ENCODE data around the gene FGD2.

FGD2 gene

GRCh38 chr6:37069639-37070038 lies 64.2 kb downstream of the FGD2 start:
- no peak overlapping the region for H3K9ac ChIP-seq (ENCODE audit: insufficient read length)
- H3K9me3 ChIP-seq (ENCODE audit: low read depth, low read length): no peaks in the 10 kb centered on the region
- no peaks in the 10 kb centered on the region for H3K36me3 ChIP-seq (ENCODE audit: insufficient read depth, low read length)
- TF ChIP-seq EZH2 (IDR thresholded peaks at IDR 0.05) (no peak), POLR2AphosphoS5 (IDR thresholded peaks at IDR 0.05; ENCODE audit: borderline replicate concordance, low read depth, low read length) (no peak), FOXP2 (optimal IDR thresholded peaks at IDR 0.05; ENCODE audit: control extremely low read depth, extremely low read length, insufficient read depth) (no peak)
- no peak for DNase-seq (ENCODE audit: low read depth, low spot score)
- no peak overlapping the region for H3K4me3 ChIP-seq
- H3K27ac ChIP-seq: no peak overlapping the region

GRCh38 chr6:37072526-37072925 lies 67.1 kb downstream of the FGD2 start:
- no peak overlapping the region for H3K27ac ChIP-seq
- no peak for TF ChIP-seq POLR2AphosphoS5 (IDR thresholded peaks at IDR 0.05; ENCODE audit: borderline replicate concordance, low read depth, low read length)
- no peak for TF ChIP-seq FOXP2 (optimal IDR thresholded peaks at IDR 0.05; ENCODE audit: control extremely low read depth, extremely low read length, insufficient read depth)
- no peak for TF ChIP-seq EZH2 (IDR thresholded peaks at IDR 0.05)
- no peaks in the 10 kb centered on the region for H3K36me3 ChIP-seq (ENCODE audit: insufficient read depth, low read length)
- H3K9ac ChIP-seq (ENCODE audit: insufficient read length): no peak overlapping the region
- H3K4me3 ChIP-seq: no peak overlapping the region
- DNase-seq (ENCODE audit: low read depth, low spot score): no peak
- no peaks in the 10 kb centered on the region for H3K9me3 ChIP-seq (ENCODE audit: low read depth, low read length)

- Histone ChIP-seq H3K27ac (no peak overlapping the region), H3K4me3 (no peak overlapping the region), H3K9ac (ENCODE audit: insufficient read length) (no peak overlapping the region), H3K36me3 (ENCODE audit: insufficient read depth, low read length) (no peaks in the 10 kb centered on the region), H3K9me3 (ENCODE audit: low read depth, low read length) (no peaks in the 10 kb centered on the region)
- DNase-seq (ENCODE audit: low read depth, low spot score): no peak
- TF ChIP-seq EZH2 (IDR thresholded peaks at IDR 0.05) (no peak), FOXP2 (optimal IDR thresholded peaks at IDR 0.05; ENCODE audit: control extremely low read depth, extremely low read length, insufficient read depth) (no peak), POLR2AphosphoS5 (IDR thresholded peaks at IDR 0.05; ENCODE audit: borderline replicate concordance, low read depth, low read length) (no peak)
These were observed 68.8 kb downstream of the FGD2 start for GRCh38 chr6:37074053-37074827.

GRCh38 chr6:37077191-37077904 lies 71.9 kb downstream of the FGD2 start:
- H3K9ac ChIP-seq (ENCODE audit: insufficient read length): no peak overlapping the region
- H3K9me3 ChIP-seq (ENCODE audit: low read depth, low read length): no peaks in the 10 kb centered on the region
- no peak for DNase-seq (ENCODE audit: low read depth, low spot score)
- no peak overlapping the region for H3K27ac ChIP-seq
- no peak for TF ChIP-seq EZH2 (IDR thresholded peaks at IDR 0.05)
- no peaks in the 10 kb centered on the region for H3K36me3 ChIP-seq (ENCODE audit: insufficient read depth, low read length)
- H3K4me3 ChIP-seq: no peak overlapping the region

GRCh38 chr6:37077905-37078296 lies 72.4 kb downstream of the FGD2 start:
- TF ChIP-seq POLR2AphosphoS5 (IDR thresholded peaks at IDR 0.05; ENCODE audit: borderline replicate concordance, low read depth, low read length): no peak
- TF ChIP-seq EZH2 (IDR thresholded peaks at IDR 0.05): no peak
- TF ChIP-seq FOXP2 (optimal IDR thresholded peaks at IDR 0.05; ENCODE audit: control extremely low read depth, extremely low read length, insufficient read depth): no peak
- Histone ChIP-seq H3K36me3 (ENCODE audit: insufficient read depth, low read length) (no peaks in the 10 kb centered on the region), H3K9ac (ENCODE audit: insufficient read length) (no peak overlapping the region), H3K4me3 (no peak overlapping the region), H3K9me3 (ENCODE audit: low read depth, low read length) (no peaks in the 10 kb centered on the region), H3K27ac (no peak overlapping the region)
- DNase-seq (ENCODE audit: low read depth, low spot score): no peak

All from SK-N-MC (cell line).